Thoracic aorta (tissue), 2 donors: Measurements from ENCODE around the gene TMEM244. TPM values are rescaled to one million over a fixed set of nuclear protein-coding genes. Genes with fewer than 3 reads are reported as not detected.

Source experiments
- ATAC-seq: fragments of 150-250 bp; one replicate; pipeline ENCODE4 v1.8.0; 2017; ENCODE audit warnings: low read depth; ENCODE audit not compliant: insufficient number of reproducible peaks, low FRiP score
- DNase-seq: peaks from one replicate; pipeline ENCODE4 v3.0.0-alpha.2; 2020; ENCODE audit warnings: low spot score
- H3K27ac ChIP-seq, 2 donors: fragments of 200-600 bp; sonication (generic); 1 replicate in 1 of 2; 2 replicates in 1 of 2; pipeline ENCODE4 v1.5.1; 2016; ENCODE audit warnings: mild to moderate bottlenecking in 2 of 2, moderate library complexity in 2 of 2
- H3K27me3 ChIP-seq: fragments of 200-600 bp; sonication (generic); replicated peaks from 2 replicates; pipeline ENCODE4 v1.6.0; 2016; ENCODE audit warnings: mild to moderate bottlenecking; ENCODE audit not compliant: insufficient read depth
- H3K36me3 ChIP-seq: fragments of 200-600 bp; sonication (generic); one replicate; pipeline ENCODE4 v1.5.1; 2016
- H3K4me1 ChIP-seq, 2 donors: fragments of 200-600 bp; sonication (generic); 1 replicate in 1 of 2; 2 replicates in 1 of 2; pipeline versions ENCODE4 v1.5.1 to v1.6.0; 2016; ENCODE audit warnings: low read depth in 2 of 2, mild to moderate bottlenecking in 1 of 2; ENCODE audit not compliant: control insufficient read depth in 1 of 2
- H3K4me3 ChIP-seq: fragments of 200-600 bp; sonication (generic); 2 replicates; pipeline ENCODE4 v1.5.1; 2016; ENCODE audit warnings: mild to moderate bottlenecking
- H3K9me3 ChIP-seq: fragments of 200-600 bp; sonication (generic); 2 replicates; pipeline ENCODE4 v1.5.1; 2016
- total RNA-seq, 2 donors: library from RNA; depleted of rRNA; stranded (reverse); fragments of >200 nt; gene quantifications; one replicate each; pipeline versions ENCODE4 v1.1.0 to v1.2.3, GENCODE V29; 2016
- TF ChIP-seq, protein P1 (sequence below): fragments of 200-600 bp; sonication (generic); IDR thresholded peaks from one replicate; pipeline ENCODE4 v1.5.1; 2019; ENCODE audit warnings: antibody characterized with exemption

TMEM244 gene
- total RNA-seq, 2 donors from 2014 or later = not detected

DNA sequence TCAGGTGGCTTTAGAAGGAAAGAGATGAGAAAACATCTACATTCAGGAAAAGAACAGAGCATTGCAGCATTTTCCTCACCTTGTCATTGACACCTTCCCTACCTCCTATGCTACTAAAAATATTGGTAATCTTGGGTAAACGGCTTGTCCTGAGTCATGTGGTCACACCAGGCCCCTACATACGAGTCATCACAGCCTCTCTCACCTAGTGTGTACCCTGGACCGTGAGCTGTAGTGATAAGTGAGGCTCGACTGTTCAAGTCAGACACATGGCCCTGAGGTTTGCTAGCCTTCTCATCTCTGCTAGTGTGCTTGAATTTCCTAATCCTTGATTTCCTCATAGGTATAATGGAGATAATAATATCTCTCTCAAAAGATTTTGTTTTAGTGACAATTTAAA is 29.6 kb upstream of the TMEM244 start:
- DNase-seq (no peak), ATAC-seq (no peak)
- Histone ChIP-seq H3K4me1 (no peaks in the 10 kb centered on the region), H3K9me3 (no peaks in the 10 kb centered on the region), H3K4me3 (no peak overlapping the region), H3K27ac (no peak overlapping the region), H3K36me3 (no peaks in the 10 kb centered on the region), H3K27me3 (no peaks in the 10 kb centered on the region)
- TF ChIP-seq, protein P1, sequence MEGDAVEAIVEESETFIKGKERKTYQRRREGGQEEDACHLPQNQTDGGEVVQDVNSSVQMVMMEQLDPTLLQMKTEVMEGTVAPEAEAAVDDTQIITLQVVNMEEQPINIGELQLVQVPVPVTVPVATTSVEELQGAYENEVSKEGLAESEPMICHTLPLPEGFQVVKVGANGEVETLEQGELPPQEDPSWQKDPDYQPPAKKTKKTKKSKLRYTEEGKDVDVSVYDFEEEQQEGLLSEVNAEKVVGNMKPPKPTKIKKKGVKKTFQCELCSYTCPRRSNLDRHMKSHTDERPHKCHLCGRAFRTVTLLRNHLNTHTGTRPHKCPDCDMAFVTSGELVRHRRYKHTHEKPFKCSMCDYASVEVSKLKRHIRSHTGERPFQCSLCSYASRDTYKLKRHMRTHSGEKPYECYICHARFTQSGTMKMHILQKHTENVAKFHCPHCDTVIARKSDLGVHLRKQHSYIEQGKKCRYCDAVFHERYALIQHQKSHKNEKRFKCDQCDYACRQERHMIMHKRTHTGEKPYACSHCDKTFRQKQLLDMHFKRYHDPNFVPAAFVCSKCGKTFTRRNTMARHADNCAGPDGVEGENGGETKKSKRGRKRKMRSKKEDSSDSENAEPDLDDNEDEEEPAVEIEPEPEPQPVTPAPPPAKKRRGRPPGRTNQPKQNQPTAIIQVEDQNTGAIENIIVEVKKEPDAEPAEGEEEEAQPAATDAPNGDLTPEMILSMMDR = no peak

DNA sequence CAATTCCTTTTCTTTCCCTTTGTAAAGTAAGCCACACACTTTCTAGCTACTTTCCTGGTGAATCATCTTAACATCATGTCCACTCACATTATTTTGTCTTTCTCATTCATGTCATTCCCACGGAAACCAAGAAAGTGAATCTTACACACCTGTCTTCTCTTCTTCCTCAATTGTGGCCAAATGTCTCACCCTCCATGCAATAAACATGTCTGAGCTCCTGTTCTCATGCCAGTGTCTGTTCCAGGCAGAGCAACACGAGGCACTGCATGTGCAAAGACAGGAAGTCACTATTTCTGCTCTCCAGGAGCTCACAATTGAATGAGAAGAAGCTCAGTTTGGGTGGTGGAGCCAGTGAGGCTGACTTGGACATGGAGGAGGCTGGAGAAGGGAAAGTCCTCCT is 29.0 kb upstream of the TMEM244 start:
- Histone ChIP-seq H3K4me3 (no peak overlapping the region), H3K27ac (no peak overlapping the region), H3K4me1 (no peaks in the 10 kb centered on the region), H3K9me3 (no peaks in the 10 kb centered on the region), H3K36me3 (no peaks in the 10 kb centered on the region), H3K27me3 (no peaks in the 10 kb centered on the region)
- no peak for DNase-seq
- no peak for ATAC-seq
- TF ChIP-seq, protein P1 = no peak

DNA sequence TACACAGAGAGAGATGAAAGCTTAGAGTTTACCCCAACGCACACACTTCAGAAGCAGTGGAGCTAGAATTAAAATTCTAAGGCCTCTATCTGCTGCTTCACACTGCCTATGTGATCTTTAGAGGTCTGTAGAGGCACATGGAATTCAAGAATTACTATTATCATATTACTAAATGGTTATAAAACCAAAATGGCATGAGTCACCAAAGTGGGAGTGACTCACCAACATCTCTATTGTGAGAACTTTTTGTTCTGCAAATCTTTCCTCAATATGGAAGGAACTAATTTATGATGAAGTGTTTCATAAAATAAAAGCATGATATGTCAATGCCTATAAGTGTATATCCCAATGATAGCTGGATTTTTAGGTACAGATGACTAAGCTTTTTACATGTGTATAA is 28.5 kb upstream of the TMEM244 start:
- ATAC-seq (no peak), DNase-seq (no peak)
- Histone ChIP-seq H3K27ac (no peak overlapping the region), H3K27me3 (no peaks in the 10 kb centered on the region), H3K4me3 (no peak overlapping the region), H3K9me3 (no peaks in the 10 kb centered on the region), H3K4me1 (no peaks in the 10 kb centered on the region), H3K36me3 (no peaks in the 10 kb centered on the region)
- TF ChIP-seq, protein P1 = no peak

DNA sequence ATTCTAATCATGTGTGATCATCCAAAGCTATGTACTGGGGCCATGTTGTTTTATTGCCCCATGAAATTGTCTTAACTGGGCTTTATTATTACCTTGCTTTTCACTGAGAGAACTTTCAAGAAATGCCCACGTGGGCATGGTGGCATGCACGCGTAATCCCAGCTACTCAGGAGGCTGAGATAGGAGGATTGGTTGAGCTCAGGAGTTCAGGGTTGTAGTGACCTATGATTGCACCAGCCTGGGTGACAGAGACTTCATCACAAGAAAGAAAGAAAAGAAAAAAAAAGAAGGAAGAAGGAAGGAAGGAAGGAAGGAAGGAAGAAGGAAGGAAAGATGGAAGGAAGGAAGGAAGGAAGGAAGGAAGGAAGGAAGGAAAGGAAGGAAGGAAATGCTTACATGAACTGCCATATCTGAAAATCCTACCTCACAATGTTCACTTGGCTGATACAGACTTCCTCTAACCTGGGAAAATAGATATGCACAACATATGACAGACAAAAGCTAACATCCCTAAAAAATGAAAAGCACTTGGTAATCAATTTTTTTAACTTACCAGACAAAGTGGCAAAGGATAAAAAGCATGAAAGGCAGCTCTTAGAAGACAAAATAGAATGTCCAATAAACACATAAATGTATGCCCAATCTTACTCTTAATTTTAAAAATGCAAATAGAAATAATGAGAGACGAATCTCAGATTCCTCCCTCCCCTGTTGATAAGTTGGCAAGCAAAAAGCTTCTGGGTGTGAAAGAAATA is 25.5 kb upstream of the TMEM244 start:
- H3K4me3 ChIP-seq = no peak overlapping the region

DNA sequence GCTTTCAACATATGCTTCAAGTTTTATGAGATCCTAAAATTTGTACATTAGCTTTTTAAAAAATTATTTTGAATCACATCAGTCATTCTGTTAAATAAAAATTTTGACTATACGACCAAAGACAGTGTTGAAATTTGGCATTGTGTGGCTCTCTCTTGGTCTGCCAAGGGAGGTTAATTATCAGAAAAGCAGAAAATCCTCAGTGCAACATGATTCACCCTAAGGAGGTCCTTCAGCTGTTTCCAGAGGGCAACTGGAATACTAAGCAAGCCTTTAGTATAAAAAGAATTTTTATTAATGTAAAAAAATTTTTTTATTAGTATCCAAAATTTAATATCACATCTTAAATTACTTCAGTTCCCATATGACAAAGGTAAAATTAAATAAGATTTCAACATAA is 23.1 kb upstream of the TMEM244 start:
- no peaks in the 10 kb centered on the region for H3K4me1 ChIP-seq
- H3K36me3 ChIP-seq = no peaks in the 10 kb centered on the region
- no peak overlapping the region for H3K27ac ChIP-seq
- no peak overlapping the region for H3K4me3 ChIP-seq
- H3K27me3 ChIP-seq = no peaks in the 10 kb centered on the region
- no peak for DNase-seq
- TF ChIP-seq, protein P1 = no peak
- no peak for ATAC-seq
- H3K9me3 ChIP-seq = no peaks in the 10 kb centered on the region

More for the DNA sequence above, 25.5 kb upstream of the TMEM244 start:
- Histone ChIP-seq H3K27ac (no peak overlapping the region), H3K27me3 (no peaks in the 10 kb centered on the region), H3K4me1 (no peaks in the 10 kb centered on the region), H3K36me3 (no peaks in the 10 kb centered on the region), H3K9me3 (no peaks in the 10 kb centered on the region)
- TF ChIP-seq, protein P1 = no peak
- ATAC-seq (no peak), DNase-seq (no peak)
